HepG2 (cell line): ENCODE data around the gene SPTB. TPM values are rescaled to one million over a fixed set of nuclear protein-coding genes. Genes with fewer than 3 reads are reported as not detected.
A peak's percentile ranks its signal among the peaks of the same experiment; 100 is the strongest.

ENCODE experiments used
- ATAC-seq: fragments of 200-7000 bp; cut with Tn5 transposase; 3 replicates; pipeline ENCODE4 v1.9.1; 2020; ENCODE audit warnings: mild to moderate bottlenecking, moderate library complexity
- BruUV-seq: library from RNA; stranded (reverse); fragments of 400-500 nt; replicated peaks from 2 replicates; lab custom pipeline; 2021; lab: Mats Ljungman, UMichigan
- CTCF ChIA-PET: fragments of 300-600 bp; formaldehyde crosslinking; extraction: SDS; loops from one replicate; lab custom pipeline; 2021; ENCODE audit warnings: low total read pairs, inconsistent platforms, low intra/inter-chr PET ratio; lab: Yijun Ruan, JAX
- POLR2A ChIA-PET: fragments of 350-600 bp; sonication (Branson Sonifier 250); formaldehyde crosslinking; loops from one replicate; lab custom pipeline; 2020; ENCODE audit warnings: antibody characterized with exemption, inconsistent platforms; lab: Yijun Ruan, JAX
- DNase-seq: peaks from one replicate; pipeline ENCODE4 v3.0.0-alpha.2; 2015; ENCODE audit warnings: low spot score
- FAIRE-seq: peaks from 3 replicates; lab custom pipeline; 2011; peaks lifted over from hg19 to GRCh38; lab: Jason Lieb, UNC
- H2AFZ ChIP-seq: one replicate; pipeline ENCODE4 v1.6.1; 2011; ENCODE audit warnings: low read length, inconsistent platforms
- H3K27ac ChIP-seq: fragments of 300-600 bp; 3 replicates; pipeline ENCODE4 v1.8.0; 2011; ENCODE audit warnings: mixed run types, mild to moderate bottlenecking, mixed read lengths, low read length, inconsistent platforms; ENCODE audit not compliant: insufficient read depth; ENCODE audit errors: extremely low read length
- H3K27me3 ChIP-seq, 2 experiments: fragments of 200-600 bp in 1 of 2; 2 replicates in 1 of 2; 3 replicates in 1 of 2; pipeline versions ENCODE4 v1.6.0 to v1.8.0; 2011; ENCODE audit warnings: low read length in 2 of 2, mild to moderate bottlenecking in 2 of 2, moderate library complexity in 2 of 2, inconsistent platforms in 1 of 2; ENCODE audit not compliant: insufficient read depth in 2 of 2, control insufficient read depth in 1 of 2
- H3K36me3 ChIP-seq, 2 experiments: fragments of 200-600 bp in 1 of 2; replicated peaks in 1 of 2; 2 replicates in 1 of 2; 3 replicates in 1 of 2; pipeline versions ENCODE4 v1.5.1 to v1.8.0; 2011; ENCODE audit warnings: low read length in 2 of 2, inconsistent platforms in 1 of 2; ENCODE audit not compliant: insufficient read depth in 2 of 2, control insufficient read depth in 1 of 2
- H3K4me1 ChIP-seq: 2 replicates; pipeline ENCODE4 v1.5.1; 2012; ENCODE audit warnings: low read length, inconsistent platforms; ENCODE audit not compliant: insufficient read depth
- H3K4me2 ChIP-seq: 2 replicates; pipeline ENCODE4 v1.6.0; 2011; ENCODE audit warnings: low read depth, low read length, inconsistent platforms
- H3K4me3 ChIP-seq, 3 experiments: fragments of 200-600 bp in 1 of 3; sonication (generic), shearing (Covaris generic) in 1 of 3; replicated peaks in 1 of 3; 2 replicates each; pipeline ENCODE4 v1.5.1; 2011 to 2016; ENCODE audit warnings: low read length in 3 of 3, inconsistent platforms in 2 of 3, low read depth in 2 of 3, mild to moderate bottlenecking in 2 of 3, control low read depth in 1 of 3, mixed read lengths in 1 of 3; ENCODE audit not compliant: insufficient read depth in 1 of 3
- H3K79me2 ChIP-seq: one replicate; pipeline ENCODE4 v1.6.1; 2011; ENCODE audit warnings: low read length, inconsistent platforms; ENCODE audit not compliant: insufficient read depth
- H3K9ac ChIP-seq: 2 replicates; pipeline ENCODE4 v1.6.0; 2011; ENCODE audit warnings: mild to moderate bottlenecking, low read depth, low read length, inconsistent platforms; ENCODE audit not compliant: insufficient read depth
- H3K9me3 ChIP-seq: 2 replicates; pipeline ENCODE4 v1.5.1; 2012; ENCODE audit warnings: mild to moderate bottlenecking, low read length
- H4K20me1 ChIP-seq: 2 replicates; pipeline ENCODE4 v1.6.0; 2011; ENCODE audit warnings: inconsistent platforms, mild to moderate bottlenecking, low read length, moderate library complexity; ENCODE audit not compliant: insufficient read depth
- IKZF5 ChIP-seq: IDR thresholded peaks from 2 replicates; pipeline ENCODE4 v1.6.1; 2018; ENCODE audit warnings: missing genetic modification reagents, mild to moderate bottlenecking, missing compliant biosample characterization
- MLLT10 ChIP-seq: sonication (generic); formaldehyde crosslinking; IDR thresholded peaks from 2 replicates; pipeline ENCODE4 v1.4.0; 2020; ENCODE audit warnings: missing genetic modification reagents
- SNRNP70 ChIP-seq: fragments of 200-400 bp; formaldehyde crosslinking; IDR thresholded peaks from 2 replicates; pipeline ENCODE4 v1.6.1; 2017; ENCODE audit warnings: mild to moderate bottlenecking, low read depth, low read length, moderate library complexity
- TAF15 ChIP-seq: fragments of 200-400 bp; formaldehyde crosslinking; IDR thresholded peaks from one replicate; pipeline ENCODE4 v1.6.1; 2018; ENCODE audit warnings: mild to moderate bottlenecking, low read depth, low read length; ENCODE audit not compliant: poor library complexity, severe bottlenecking
- ZBTB37 ChIP-seq: sonication (generic); formaldehyde crosslinking; IDR thresholded peaks from 2 replicates; pipeline ENCODE4 v1.4.0; 2020; ENCODE audit warnings: mild to moderate bottlenecking, missing genetic modification reagents
- ZKSCAN8 ChIP-seq: IDR thresholded peaks from 2 replicates; pipeline ENCODE4 v1.6.1; 2016; ENCODE audit warnings: borderline replicate concordance, missing genetic modification reagents, missing compliant biosample characterization
- ZNF10 ChIP-seq: sonication (generic); formaldehyde crosslinking; IDR thresholded peaks from 2 replicates; pipeline ENCODE4 v1.4.0; 2020; ENCODE audit warnings: mild to moderate bottlenecking, low read depth, missing genetic modification reagents, borderline replicate concordance
- ZNF20 ChIP-seq: sonication (generic); formaldehyde crosslinking; IDR thresholded peaks from 2 replicates; pipeline ENCODE4 v1.4.0; 2020; ENCODE audit warnings: mild to moderate bottlenecking, moderate library complexity, missing genetic modification reagents
- ZNF451 ChIP-seq: sonication (generic); formaldehyde crosslinking; IDR thresholded peaks from 2 replicates; pipeline ENCODE4 v1.5.0; 2020; ENCODE audit warnings: mild to moderate bottlenecking, missing genetic modification reagents
- ZNF83 ChIP-seq: sonication (generic); formaldehyde crosslinking; IDR thresholded peaks from 2 replicates; pipeline ENCODE4 v1.4.0; 2020; ENCODE audit warnings: missing genetic modification reagents, mild to moderate bottlenecking, borderline replicate concordance
- whole genome bisulfite sequencing: methylation state at CpG from one replicate; pipeline ENCODE4 v1.1.6; 2017; ENCODE audit warnings: low lambda C conversion rate; 5-methylcytosine and 5-hydroxymethylcytosine counted together
- in situ Hi-C: cut with HindIII; loops from 2 replicates; pipeline ENCODE4 v1.10.0; 2017; ENCODE audit warnings: low pct_unique_long_range_greater_than_20kb; ENCODE audit not compliant: extremely low pct_ligation_motif_present
- intact Hi-C: fragments of 100-400 bp; cut with micrococcal nuclease; formaldehyde crosslinking; loops from one replicate; pipeline ENCODE4 v1.10.0; 2022; ENCODE audit not compliant: unreplicated experiment
- polyA plus RNA-seq, 8 experiments: library from polyadenylated mRNA; depleted of rRNA in 3 of 8; stranded (reverse) in 7 of 8; unstranded in 1 of 8; fragments of >200 nt; fragmentation: Illumina TruSeq in 4 of 8; extraction: Trizol in 4 of 8; gene quantifications; 2 replicates each; pipeline versions ENCODE4 v1.2.1 to v1.2.3, GENCODE V29; 2011 to 2016; ENCODE audit warnings: low read depth in 4 of 8, missing spikeins in 1 of 8, mixed read lengths in 1 of 8; ENCODE audit not compliant: insufficient read depth in 1 of 8
- total RNA-seq, 5 experiments: library from RNA; depleted of rRNA; stranded (reverse); fragments of >200 nt; fragmentation: Illumina TruSeq; extraction: Trizol; gene quantifications; 2 replicates each; pipeline ENCODE4 v1.2.3, GENCODE V29; 2016; ENCODE audit warnings: low read depth in 1 of 5

The SPTB gene
- total and polyA plus RNA-seq, 2 of the 13 experiments (the other 11 are each of a cell fraction or from before 2014, with no cell fraction given), result 0.01 to 0.02 TPM

GRCh38 chr14:64709126-64709525, 170.6 kb downstream of the SPTB start:
- 94% methylated on average over 5 of the region's 5 CpGs for WGBS
- Histone ChIP-seq H3K9ac (no peak overlapping the region), H3K4me2 (no peak overlapping the region), H3K27me3 (no peaks in the 10 kb centered on the region; a peak in 1 of 5 replicates), H3K4me3 (no peak overlapping the region), H3K4me1 (peaks cover 45% of the 10 kb centered on the region), H3K9me3 (peaks cover 13% of the 10 kb centered on the region), H3K27ac (no peak overlapping the region), H3K79me2 (peaks cover 35% of the 10 kb centered on the region), H4K20me1 (no peaks in the 10 kb centered on the region), H2AFZ (no peak overlapping the region), H3K36me3 (peaks cover 0 to 4% of the 10 kb centered on the region in 2 experiments; a peak in 1 of 5 replicates)
- no TSS peak for BruUV-seq
- CTCF ChIA-PET, result no interaction called here
- in situ Hi-C loops (no loop called here), intact Hi-C loops (loop anchor here (10.0 kb wide), 1 partner anchor 226 kb away; no protein-coding TSS in a partner anchor)
- DNase-seq (no peak), ATAC-seq (no peak), FAIRE-seq (no peak)
- POLR2A ChIA-PET, result no interaction called here
- no peak for TF ChIP-seq ZKSCAN8 (CRISPR knock-in tag)
- TF ChIP-seq MLLT10, result no peak
- no peak for TF ChIP-seq ZNF83 (CRISPR knock-in tag)
- TF ChIP-seq ZNF10, result no peak
- no peak for TF ChIP-seq ZNF20 (CRISPR knock-in tag)
- TF ChIP-seq SNRNP70, result no peak

GRCh38 chr14:64708148-64709004, 171.3 kb downstream of the SPTB start:
- Histone ChIP-seq H3K79me2 (peaks cover 33% of the 10 kb centered on the region), H3K4me2 (peak overlapping the region; percentile 94), H4K20me1 (no peaks in the 10 kb centered on the region), H3K27ac (no peak overlapping the region), H3K36me3 (peaks cover 0 to 4% of the 10 kb centered on the region in 2 experiments; a peak in 1 of 5 replicates), H3K9me3 (peaks cover 11% of the 10 kb centered on the region), H3K27me3 (peaks cover 0 to 7% of the 10 kb centered on the region in 2 experiments; a peak in 4 of 5 replicates), H3K9ac (no peak overlapping the region), H3K4me3 (peak overlapping the region in 1 of 3 experiments; percentile 4; a peak in 1 of 6 replicates), H2AFZ (no peak overlapping the region), H3K4me1 (peaks cover 51% of the 10 kb centered on the region)
- WGBS, result 71% methylated on average over 15 of the region's 18 CpGs
- CTCF ChIA-PET, result no interaction called here
- no peak for DNase-seq
- in situ Hi-C loops, result no loop called here
- no peak for ATAC-seq
- intact Hi-C loops, result loop anchor here (10.0 kb wide), 1 partner anchor 226 kb away; no protein-coding TSS in a partner anchor
- no peak for FAIRE-seq
- POLR2A ChIA-PET, result interaction anchor here (1.2 to 2.6 kb wide), 2 partner anchors 12 to 14 kb away, joined by 3 to 14 read pairs; no protein-coding TSS in a partner anchor
- BruUV-seq, result no TSS peak
- TF ChIP-seq ZBTB37 (CRISPR knock-in tag), result no peak
- TF ChIP-seq TAF15, result no peak
- TF ChIP-seq ZNF451 (CRISPR knock-in tag), result no peak
- no peak for TF ChIP-seq IKZF5 (CRISPR knock-in tag)
